GM21576 (cell line): Measurements from ENCODE around the gene NFIA.

Source experiments
- ATAC-seq: cut with Tn5 transposase; IDR thresholded peaks from one replicate; pipeline ENCODE4 v1.9.1; 2021; ENCODE audit warnings: mild to moderate bottlenecking, moderate library complexity; ENCODE audit not compliant: unreplicated experiment

The NFIA gene

DNA sequence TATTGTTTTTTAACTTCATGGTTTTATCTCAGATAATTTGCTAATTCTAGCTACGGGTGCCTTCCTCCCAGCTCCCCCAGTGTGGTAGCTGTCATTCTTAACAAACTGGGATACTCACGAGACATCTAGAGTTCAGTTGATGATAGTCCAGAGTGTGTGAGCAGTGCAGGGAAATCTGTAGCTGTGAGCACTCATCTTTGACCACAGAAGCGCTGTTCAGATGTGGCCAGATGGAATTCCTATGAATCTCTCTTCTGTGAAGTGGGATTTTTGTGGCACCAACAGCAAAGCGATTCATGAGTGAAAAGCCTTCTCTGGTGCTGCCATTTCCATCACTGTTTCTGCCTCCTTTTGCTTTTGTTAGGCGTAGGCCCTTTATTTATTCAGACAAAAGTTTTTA lies 125.1 kb downstream of the NFIA start:
- no peak for ATAC-seq

DNA sequence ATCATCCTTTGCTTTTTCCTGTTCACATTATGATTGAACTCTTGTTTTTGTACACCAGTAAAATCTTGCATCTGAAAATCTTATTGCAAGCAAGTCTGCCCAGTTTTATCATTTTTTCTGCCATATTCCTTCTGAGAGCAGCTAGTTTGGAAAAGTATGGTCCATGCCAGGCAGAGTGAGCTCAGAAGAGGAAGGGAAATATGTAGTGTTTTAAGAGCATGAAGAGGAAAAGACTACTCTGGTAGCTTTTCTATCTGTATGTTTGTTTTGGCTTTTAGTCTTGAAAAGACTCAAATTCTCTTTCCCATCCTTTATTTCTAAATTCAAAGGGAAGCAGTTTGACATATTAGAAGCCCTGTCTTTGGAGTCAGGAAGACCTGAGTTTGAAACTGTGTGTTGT lies 125.8 kb downstream of the NFIA start:
- no peak for ATAC-seq

DNA sequence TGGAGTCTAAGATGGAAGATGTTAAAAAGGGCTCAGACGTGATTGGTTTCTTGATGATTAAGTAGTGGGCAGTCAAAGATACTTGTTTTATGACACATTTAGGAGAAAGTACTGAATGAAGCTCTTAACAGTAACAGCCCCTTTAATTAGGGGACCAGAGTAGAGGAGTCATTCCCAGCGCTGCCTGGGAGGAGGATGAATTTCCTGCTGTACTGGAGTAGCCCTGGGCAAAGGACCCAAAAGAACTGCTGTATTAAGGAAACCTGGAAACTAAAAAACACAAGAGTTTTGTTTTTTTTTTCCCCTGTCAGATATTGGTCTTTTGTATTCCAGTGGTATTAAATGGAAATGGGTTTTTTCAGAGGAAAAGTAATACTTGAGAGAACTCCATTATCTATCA lies 126.5 kb downstream of the NFIA start:
- no peak for ATAC-seq

DNA sequence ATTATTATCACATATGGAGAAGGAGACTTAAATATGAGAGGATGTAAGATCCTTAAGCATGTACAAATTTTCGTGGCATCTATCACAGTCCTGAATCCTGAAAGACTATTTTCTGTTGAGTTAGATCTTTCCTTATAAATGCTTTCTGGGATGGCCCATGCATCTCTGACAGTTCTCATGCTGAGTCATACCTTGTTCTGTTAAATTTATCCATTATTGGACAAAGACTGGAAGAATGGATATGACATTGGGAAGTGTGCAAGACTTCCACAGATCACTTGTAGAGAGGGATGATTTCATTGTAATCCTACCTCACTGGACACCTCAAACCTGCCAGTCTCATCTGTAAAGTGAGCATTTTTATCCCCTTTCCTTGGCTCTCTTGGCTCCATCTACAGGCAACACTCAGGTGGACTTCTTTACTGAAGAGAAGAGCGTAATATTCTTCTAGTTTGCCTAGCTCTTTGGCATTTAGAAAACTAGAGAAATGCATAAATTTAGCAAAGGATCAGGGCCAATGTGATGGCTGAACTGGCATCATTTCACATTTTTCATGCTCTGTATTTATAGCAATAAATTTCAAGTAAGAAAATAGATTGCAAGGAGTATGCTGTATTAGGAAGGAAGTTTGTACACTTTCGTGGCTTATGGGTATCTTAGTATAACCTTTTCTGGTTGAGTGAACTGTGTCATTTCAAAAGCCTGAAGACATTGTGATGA lies 128.2 kb downstream of the NFIA start:
- no peak for ATAC-seq

DNA sequence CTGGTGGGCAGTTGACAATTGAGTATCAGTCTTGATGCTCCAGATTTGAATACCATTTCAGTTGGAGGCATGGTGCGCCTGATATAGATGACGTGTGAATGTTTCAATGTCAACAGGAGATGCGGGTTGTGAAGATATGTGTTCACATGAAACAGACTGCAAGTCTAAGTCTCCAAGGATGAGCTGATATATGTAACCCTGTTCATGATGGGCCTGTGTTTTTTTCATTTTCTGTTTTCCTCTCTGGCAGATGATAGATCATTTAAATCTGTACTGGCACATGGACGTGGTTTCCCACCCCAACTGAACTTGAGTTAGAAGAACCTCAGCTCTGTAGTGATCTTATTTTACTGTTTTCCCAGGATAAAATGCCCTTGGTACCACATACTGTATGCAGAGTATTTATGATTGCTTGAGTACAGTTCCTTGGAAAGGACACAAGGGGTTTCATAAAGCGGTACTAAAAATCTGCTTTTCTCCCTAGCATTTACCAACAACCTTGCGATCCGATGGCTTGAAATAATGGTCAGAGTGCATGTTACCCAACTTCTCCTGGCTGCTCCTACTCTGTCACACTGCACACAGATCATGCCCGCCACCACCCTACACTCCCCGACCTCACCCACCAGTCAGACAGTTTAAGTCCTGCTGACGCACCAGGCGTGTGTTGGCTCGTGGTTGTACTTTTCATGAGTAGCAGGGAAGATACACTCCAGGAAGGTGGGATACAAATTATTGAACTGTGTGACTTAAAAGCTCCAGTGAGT lies 131.1 kb downstream of the NFIA start:
- ATAC-seq = no peak

DNA sequence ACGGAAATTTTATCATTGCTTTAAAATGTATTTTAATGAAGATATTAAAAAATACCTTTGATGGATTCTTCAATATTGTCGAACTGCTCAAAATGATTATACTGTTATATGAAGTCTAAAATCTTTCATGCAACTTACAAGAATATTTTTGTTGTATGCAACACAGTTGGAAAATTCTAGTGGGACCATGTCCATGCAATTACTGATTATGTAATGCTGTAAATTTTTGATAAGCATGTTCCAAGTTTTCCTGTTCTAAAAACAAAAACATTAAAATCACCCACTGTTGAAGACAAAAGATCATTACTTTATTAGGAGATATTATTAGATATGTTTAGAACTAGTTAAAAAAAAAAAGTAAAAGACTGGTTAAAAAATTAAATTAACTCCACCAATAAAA lies 132.8 kb downstream of the NFIA start:
- no peak for ATAC-seq

DNA sequence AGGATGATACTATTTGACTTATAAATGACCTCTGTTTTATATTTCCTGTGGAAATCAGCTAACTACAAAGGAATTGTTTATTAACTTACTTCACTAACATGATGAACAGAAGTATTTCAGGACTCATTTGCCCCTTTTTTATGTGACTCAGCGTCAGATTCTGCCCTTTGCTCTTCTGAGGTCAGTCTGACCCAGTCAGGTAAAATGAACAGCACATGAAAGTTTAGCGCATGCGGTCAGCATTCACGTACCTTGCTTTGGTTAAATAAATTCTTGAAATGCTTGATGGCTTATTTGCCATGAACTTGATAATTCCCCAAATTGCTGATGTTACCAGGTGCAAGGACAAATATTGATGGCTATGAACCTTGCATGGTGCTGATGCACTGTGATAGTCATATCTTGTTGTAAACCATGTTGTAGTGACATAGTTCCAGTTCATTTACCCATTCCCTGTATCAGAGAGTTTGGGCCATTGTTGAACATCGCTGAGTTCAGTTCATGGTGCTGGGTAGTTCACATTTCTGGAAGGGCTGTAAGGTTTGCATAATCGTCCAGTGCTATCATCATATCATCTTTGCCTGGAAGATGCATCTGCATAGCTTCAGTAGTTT lies 133.4 kb downstream of the NFIA start:
- no peak for ATAC-seq

DNA sequence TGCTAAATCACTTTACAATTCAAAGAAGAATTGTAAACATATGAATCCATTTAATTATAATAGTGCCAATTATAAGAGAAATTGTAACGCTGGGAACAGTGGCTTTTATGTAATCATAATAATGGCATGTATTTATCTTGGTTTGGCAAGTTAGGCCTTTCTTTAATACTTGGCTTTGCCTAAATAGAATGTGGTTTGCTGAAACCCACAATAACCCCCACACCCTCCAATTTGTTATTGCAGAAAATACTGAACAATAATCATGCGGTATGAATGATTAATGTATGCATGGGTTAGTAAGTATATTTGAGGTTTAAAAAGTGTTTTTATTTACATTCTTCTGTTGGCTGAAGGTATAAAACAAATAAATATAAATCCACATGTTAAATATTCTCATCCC lies 138.2 kb downstream of the NFIA start:
- ATAC-seq = no peak

DNA sequence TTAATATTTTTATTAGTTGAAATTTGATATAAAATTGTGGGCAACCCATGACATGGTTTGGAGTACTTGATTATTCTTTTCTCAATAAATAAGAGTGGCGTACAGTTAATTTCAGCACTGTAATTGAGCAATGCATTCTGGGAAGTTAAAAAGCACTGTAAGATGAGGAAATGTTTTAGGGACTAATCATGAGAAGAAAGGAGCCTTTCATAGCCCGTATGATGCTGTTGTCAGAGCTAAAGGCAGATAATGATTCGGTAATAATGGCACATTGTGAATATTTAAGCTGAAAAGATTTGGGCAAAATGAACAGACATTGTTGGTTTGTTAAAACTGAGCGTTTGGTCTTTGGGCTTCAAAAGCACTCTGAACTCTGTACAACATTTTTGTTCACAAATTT lies 139.3 kb downstream of the NFIA start:
- ATAC-seq = no peak

DNA sequence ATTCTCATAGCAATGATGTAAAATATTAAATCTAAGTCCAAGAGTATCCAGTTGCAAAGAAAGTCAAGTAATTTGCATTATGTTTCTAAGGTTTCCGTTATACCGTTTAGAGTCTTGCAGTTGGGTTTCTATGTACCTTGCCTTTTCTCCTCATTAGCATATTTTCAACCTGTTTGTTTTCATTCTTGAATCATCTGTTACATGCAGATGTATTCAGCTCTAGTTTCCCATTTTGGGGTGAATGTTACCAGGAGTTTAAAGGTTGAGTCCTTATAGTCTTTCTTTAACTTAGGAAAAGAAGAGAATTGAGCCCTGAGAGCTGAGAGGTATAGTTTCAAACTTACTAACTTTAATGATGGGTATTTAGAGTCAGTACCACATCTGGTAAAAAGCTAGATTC lies 139.9 kb downstream of the NFIA start:
- no peak for ATAC-seq

DNA sequence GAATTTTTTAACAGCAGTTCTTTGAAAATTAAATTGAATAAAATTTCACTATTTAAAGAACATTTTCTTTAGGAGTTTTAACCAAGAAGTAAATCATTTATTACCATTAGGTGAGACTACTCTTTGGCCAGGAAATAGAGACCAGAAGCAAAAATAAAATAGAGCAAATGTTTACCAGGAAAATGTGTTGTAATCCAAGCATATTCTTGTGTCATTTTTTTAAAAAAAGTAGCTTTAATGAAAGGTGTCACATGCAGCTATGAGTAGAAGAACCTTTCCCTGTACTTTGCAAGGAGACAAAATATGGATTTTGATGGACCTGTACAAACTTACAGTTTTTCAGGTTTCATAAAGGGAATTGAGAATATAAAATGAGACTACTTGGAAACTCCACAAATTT lies 140.8 kb downstream of the NFIA start:
- ATAC-seq = no peak

DNA sequence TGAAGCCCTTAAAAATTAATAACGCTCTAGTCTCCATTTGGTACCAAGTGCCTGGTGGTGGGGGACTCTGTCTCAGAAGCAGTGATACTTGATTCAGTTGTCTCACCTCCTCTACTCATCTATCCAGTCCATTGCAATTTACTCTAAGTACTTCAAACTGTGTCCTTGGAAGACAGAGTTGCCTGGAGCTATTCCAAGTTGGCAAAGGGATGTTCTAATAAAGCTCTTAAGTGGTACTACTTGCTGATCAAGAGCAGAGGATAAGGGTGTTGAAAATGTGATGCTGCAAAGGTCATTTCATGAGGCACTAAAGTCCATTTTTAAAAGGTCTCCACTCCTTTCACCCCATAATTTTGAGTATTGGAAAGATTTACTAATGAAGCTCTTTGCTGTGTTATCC lies 142.2 kb downstream of the NFIA start:
- no peak for ATAC-seq

DNA sequence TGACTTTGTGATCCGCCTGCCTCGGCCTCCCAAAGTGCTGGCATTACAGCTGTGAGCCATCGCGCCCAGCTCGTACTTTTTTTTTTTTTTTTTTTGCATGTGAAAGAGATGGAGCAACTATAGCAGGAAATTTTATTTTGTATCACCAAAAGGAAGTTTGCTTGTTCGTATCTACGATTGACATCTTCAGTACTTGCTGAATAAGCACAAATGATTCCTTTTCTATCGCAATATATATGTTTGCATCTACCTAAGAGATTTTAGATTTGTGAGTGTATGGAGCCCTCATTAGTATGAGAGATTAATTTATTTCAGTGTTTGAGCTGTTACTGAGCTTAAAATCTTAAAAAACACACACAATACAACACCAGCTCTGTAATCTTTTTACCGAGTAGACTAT lies 143.1 kb downstream of the NFIA start:
- ATAC-seq = no peak

DNA sequence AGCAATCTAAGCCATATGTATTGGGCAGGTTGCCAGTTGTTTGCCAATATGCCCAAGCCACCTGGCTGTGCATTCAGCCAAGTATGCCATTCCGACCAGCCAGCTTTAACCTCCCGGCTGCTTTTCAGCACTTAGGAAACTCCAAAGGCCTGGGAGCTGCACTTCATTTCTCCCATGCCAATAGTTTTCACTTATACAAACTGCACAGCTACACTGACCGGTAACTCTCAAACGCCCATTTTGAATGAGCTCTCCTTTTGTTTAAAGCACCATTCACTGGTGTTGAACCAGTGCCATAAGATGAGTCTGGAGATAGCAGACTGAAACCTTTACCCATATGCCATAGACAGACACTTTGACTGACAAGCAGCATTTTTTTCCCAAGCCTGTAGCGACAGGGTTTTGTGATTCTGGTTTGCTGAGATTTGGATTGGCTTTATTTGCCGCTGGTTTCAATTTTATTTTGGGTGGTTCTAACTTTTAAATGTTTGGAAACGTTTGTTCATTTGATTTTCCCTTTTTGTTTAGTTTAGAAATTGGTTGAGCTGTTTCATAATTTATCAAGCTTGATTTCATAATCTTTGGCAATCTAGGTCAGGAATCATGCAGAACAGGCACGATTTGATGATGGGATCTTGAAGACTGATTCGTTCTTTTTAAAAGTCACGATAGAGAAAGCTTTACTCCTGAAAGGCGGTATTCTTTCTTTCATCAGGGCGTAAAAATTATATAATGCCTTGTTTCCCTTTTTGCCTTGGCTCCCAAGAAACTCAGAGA lies 144.6 kb downstream of the NFIA start:
- ATAC-seq = no peak

DNA sequence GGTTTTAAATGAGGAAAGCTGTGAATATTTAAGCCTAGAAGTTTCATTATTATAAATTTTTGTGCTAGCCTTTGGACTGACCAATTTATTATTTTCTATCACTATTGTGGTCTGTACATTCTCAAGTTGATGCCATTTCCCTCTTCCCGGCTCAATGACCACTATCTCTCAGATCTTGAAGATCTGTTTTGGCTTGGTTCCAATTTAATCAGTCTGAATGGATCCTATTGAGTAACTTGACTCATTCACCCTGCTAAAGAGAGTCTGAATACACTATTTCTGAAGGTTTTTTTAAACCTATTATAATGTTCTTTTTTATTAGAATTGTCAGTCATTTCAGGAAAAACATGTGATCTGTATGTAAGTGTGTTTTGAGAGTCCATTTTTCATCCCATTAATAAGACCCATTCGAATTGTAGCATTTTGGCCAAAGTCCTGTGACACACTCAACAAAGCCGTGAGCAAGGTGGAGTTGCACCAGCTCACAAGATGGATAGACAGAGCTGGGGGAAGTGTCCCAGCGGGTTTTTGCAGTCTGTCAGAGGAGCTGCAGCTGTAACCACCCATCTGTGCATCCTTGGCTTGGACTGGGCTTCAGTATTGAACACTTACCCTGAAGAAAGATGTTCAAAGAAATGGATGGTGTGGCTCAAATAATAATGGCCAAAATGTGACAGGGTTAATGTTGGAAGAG lies 145.6 kb downstream of the NFIA start:
- no peak for ATAC-seq

DNA sequence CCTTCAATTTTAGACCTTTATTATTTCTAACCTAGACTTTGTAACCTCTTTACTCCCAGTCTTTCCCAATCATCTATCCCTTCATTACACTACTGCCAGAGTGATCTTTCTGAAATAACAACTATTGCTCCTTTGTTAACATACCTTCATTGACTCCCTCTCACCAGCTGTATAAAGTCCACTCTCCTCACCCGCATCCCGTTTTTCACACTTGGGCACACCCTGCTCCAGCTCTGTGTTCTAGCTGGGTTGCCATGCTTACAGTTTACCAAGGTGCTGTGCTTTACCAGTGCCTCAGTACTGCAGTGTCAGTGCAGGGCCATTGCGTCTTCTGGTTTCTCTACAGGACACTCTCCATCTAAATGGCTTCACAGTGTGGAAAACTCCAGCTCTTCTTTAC lies 148.2 kb downstream of the NFIA start:
- no peak for ATAC-seq

DNA sequence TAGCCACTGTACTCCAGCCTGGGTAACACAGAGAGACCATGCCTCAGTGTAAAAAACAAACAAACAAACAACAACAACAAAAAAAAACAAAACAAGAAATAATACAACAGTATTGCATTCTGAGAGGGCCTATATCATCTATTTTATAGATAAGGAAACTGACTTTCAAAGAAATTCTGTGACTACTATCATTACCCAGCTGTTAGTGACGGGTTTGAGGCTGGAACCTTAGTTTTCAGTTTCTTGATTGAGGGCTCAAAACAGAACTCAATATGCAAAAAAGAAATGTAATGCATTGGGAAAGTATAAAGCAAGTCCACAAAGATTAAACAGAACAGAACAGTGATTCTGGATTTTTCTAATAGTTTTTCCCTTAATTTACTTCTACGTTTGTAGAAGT lies 149.4 kb downstream of the NFIA start:
- no peak for ATAC-seq

DNA sequence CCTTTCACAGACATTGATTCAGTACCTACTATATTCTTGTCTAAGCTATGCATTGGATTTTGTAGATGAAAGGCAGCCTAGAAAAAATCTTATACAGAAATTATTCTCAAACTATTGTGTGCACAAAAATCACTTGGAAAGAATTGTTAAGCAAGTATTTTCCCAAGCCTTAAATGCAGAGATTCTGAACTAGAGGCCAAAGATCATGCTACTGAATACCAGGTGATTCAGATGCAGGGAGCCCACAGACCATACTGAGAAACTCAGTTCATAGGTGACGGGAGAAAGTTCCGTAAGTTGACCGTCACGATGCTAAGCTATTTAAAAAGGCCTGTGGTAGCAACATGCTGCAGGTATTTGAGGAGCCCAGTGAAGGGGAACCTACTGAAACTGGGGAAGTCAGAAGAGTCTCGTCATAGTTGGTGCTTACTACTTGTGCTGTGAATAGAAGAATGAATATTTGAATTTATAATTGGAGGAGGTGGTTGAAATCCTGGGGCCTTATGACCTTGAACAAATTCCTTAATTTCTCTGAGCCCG lies 150.8 kb downstream of the NFIA start:
- ATAC-seq = no peak

DNA sequence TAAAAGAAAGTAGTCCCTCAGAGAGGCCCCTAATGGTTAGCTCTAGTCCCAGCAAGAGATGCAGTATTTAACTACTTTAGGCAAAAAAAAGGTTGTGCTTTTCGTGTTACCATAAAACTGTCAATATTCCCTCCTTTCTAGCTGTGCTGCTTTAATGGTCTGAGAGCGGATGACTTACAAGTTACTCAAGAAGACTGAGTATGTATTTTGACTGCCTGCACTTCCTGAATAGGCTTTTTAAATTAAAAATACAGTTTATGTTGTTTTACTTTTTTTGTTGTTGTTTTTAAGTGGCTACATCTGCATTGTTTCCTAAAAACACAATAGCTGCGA lies 152.2 kb downstream of the NFIA start:
- no peak for ATAC-seq

DNA sequence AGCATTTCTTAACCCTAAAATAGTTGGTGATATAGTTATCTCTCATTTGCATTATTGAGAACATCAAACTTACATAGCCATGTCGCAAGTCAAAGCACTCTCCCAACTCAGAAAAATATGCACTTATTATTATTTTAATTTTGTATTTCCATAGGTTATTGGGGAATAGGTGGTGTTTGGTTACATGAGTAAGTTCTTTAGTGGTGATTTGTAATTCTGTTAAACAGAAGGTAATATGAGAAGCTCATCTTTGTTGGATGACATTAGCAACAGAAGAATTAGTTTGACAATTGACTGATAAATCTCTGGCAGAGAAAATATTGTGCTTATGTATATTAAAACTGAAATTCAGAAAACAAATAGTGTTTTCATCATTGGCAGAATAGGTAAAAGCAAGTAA lies 154.8 kb downstream of the NFIA start:
- no peak for ATAC-seq
